Gastrocnemius medialis (tissue), 4 donors: Measurements from ENCODE around the gene LPGAT1. TPM values are rescaled to one million over a fixed set of nuclear protein-coding genes. Genes with fewer than 3 reads are reported as not detected.

Source experiments
- ATAC-seq, 2 donors: fragments of 150-250 bp; one replicate each; pipeline ENCODE4 v1.9.1; 2016
- DNase-seq, 2 donors: peaks; one replicate each; pipeline ENCODE4 v3.0.0-alpha.2; 2019
- H3K27ac ChIP-seq, 4 donors: fragments of 200-600 bp; sonication (generic); 1 replicate in 1 of 4; 2 replicates in 3 of 4; pipeline ENCODE4 v1.5.1; 2016 to 2018; ENCODE audit warnings: mild to moderate bottlenecking in 2 of 4, moderate library complexity in 1 of 4
- H3K27me3 ChIP-seq, 3 donors: fragments of 200-600 bp; sonication (generic) in 2 of 3; 1 replicate in 1 of 3; 2 replicates in 2 of 3; pipeline versions ENCODE4 v1.5.1 to v1.6.0; 2016 to 2019; ENCODE audit warnings: mild to moderate bottlenecking in 1 of 3, moderate library complexity in 1 of 3
- H3K36me3 ChIP-seq, 2 donors: fragments of 200-600 bp; sonication (generic) in 1 of 2; one replicate each; pipeline ENCODE4 v1.5.1; 2017 to 2018
- H3K4me1 ChIP-seq, 2 donors: fragments of 200-600 bp; sonication (generic) in 1 of 2; one replicate each; pipeline ENCODE4 v1.5.1; 2016 to 2017; ENCODE audit warnings: mild to moderate bottlenecking in 2 of 2
- H3K4me3 ChIP-seq, 4 donors: fragments of 200-600 bp; sonication (generic) in 3 of 4; 1 replicate in 1 of 4; 2 replicates in 3 of 4; pipeline ENCODE4 v1.5.1; 2016 to 2019; ENCODE audit warnings: mild to moderate bottlenecking in 2 of 4
- H3K9me3 ChIP-seq, 3 donors: fragments of 200-600 bp; sonication (generic) in 2 of 3; 1 replicate in 1 of 3; 2 replicates in 2 of 3; pipeline ENCODE4 v1.5.1; 2016 to 2019
- POLR2A ChIP-seq, 2 donors: fragments of 450-650 bp; IDR thresholded peaks; one replicate each; pipeline ENCODE4 v1.6.1; 2017; ENCODE audit warnings: antibody characterized with exemption in 2 of 2, mild to moderate bottlenecking in 2 of 2, moderate library complexity in 2 of 2
- in situ Hi-C, 4 donors: fragments of 200-750 bp; cut with MboI; loops; one replicate each; pipeline versions ENCODE4 v1.15.0 to v1.8.0; 2017; ENCODE audit warnings: low sequenced_read_pairs in 4 of 4
- intact Hi-C: fragments of 100-400 bp; cut with DNase I; formaldehyde crosslinking; loops from one replicate; pipeline ENCODE4 v1.15.1; 2023; ENCODE audit warnings: low total_unique reads
- total RNA-seq, 4 donors: library from RNA; depleted of rRNA; stranded (reverse); fragments of >200 nt; gene quantifications; one replicate each; pipeline versions ENCODE4 v1.1.0 to v1.2.3, GENCODE V29; 2016
- TF ChIP-seq, protein P1 (sequence below), 5 experiments: fragments of 450-650 bp in 3 of 5; fragments of 200-600 bp in 2 of 5; sonication (generic) in 2 of 5; IDR thresholded peaks in 4 of 5; conservative IDR thresholded peaks in 1 of 5; 1 replicate in 4 of 5; 2 replicates in 1 of 5; pipeline ENCODE4 v1.5.1; 2016 to 2019; ENCODE audit warnings: antibody characterized with exemption in 5 of 5, mild to moderate bottlenecking in 3 of 5, moderate library complexity in 3 of 5

Gene LPGAT1
- total RNA-seq, 4 donors from 2014 or later: 11.2 to 51.4 (median 21.5) TPM

DNA sequence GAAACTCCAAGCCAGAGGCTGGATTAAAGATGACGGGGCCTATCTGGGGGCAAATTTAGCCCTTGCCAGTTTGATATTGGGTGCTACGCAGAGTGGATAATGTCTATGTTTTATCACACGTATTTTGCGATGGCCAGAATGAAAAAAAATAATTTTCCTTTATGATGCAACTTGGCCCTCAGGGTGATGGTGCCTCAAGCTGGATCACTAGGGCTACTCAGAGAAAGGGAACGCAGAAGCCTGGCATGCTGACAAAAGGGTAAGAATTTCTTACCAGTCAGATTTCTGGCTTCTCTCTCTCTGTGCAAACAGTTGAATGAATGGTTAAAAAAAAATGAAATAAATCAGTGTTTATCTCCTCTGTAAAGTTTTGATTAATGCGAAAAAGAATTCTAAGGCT, 122.6 kb downstream of the LPGAT1 start:
- no peaks in the 10 kb centered on the region for H3K36me3 ChIP-seq
- no peaks in the 10 kb centered on the region for H3K4me1 ChIP-seq
- H3K9me3 ChIP-seq: no peaks in the 10 kb centered on the region
- no peak for TF ChIP-seq POLR2A (IDR thresholded peaks at IDR 0.05)
- TF ChIP-seq, protein P1, sequence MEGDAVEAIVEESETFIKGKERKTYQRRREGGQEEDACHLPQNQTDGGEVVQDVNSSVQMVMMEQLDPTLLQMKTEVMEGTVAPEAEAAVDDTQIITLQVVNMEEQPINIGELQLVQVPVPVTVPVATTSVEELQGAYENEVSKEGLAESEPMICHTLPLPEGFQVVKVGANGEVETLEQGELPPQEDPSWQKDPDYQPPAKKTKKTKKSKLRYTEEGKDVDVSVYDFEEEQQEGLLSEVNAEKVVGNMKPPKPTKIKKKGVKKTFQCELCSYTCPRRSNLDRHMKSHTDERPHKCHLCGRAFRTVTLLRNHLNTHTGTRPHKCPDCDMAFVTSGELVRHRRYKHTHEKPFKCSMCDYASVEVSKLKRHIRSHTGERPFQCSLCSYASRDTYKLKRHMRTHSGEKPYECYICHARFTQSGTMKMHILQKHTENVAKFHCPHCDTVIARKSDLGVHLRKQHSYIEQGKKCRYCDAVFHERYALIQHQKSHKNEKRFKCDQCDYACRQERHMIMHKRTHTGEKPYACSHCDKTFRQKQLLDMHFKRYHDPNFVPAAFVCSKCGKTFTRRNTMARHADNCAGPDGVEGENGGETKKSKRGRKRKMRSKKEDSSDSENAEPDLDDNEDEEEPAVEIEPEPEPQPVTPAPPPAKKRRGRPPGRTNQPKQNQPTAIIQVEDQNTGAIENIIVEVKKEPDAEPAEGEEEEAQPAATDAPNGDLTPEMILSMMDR (IDR thresholded peaks at IDR 0.05 in 4 of 5, conservative IDR thresholded peaks at IDR 0.05 in 1 of 5): no peak
- no peak overlapping the region for H3K27ac ChIP-seq
- DNase-seq (no peak), ATAC-seq (no peak)
- intact Hi-C loops (no loop called here), in situ Hi-C loops (no loop called here)
- no peaks in the 10 kb centered on the region for H3K27me3 ChIP-seq
- H3K4me3 ChIP-seq: no peak overlapping the region

DNA sequence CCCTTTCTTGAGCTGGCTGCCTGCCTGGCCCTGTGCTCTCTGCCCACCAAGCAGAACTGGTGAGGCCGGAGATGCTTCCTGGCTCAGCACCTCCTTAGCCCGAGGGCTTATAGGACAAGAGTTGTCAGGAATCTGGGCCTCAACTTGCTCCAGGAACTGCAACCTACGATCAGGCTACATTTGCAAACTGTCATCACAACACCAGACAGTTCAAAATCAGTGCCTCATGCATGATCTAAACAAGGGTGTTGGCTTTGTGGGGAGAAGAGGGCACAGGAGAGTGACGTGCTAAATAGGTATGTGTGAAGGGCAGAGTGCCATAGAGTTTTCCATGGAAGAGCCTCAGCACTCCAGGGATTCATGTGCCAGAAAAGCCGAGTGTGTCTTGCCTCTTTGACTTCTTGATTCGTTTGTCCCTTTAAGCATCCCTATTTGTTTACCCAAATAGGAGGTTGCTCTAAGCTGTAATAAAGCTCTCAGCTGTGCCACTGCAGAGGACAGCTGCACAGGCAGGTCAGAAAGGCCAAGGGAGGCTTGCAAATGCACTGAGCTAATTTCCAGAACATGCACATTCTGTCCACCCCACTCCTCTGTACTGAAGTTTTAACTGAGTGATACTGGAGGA, 125.0 kb downstream of the LPGAT1 start:
- Histone ChIP-seq H3K4me3 (no peak overlapping the region), H3K27me3 (no peaks in the 10 kb centered on the region), H3K9me3 (no peaks in the 10 kb centered on the region), H3K36me3 (no peaks in the 10 kb centered on the region), H3K27ac (no peak overlapping the region), H3K4me1 (no peaks in the 10 kb centered on the region)
- no peak for TF ChIP-seq POLR2A (IDR thresholded peaks at IDR 0.05)
- TF ChIP-seq, protein P1 (IDR thresholded peaks at IDR 0.05 in 4 of 5, conservative IDR thresholded peaks at IDR 0.05 in 1 of 5): no peak
- in situ Hi-C loops (no loop called here), intact Hi-C loops (no loop called here)
- DNase-seq (no peak), ATAC-seq (no peak)

DNA sequence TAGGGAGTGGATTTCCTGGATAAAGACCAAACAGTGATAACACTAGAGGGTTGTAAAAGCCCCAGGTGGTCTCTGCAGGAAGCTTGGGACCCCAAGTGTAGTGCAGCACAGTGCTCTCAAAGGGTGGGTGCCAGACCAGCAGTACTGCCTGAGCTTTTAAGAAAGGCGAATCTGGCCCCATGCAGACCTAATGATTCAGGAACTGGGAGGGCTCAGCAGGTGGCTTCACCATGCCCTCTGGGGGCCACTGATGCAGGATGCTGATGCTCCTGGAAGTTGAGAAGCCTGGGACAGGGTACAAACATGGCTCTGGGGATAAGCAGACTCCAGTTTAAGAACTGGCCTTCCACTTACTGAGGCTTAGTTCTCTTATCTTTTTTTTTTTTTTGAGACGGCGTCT, 126.0 kb downstream of the LPGAT1 start:
- H3K9me3 ChIP-seq: no peaks in the 10 kb centered on the region
- H3K36me3 ChIP-seq: no peaks in the 10 kb centered on the region
- no peaks in the 10 kb centered on the region for H3K27me3 ChIP-seq
- no peak overlapping the region for H3K27ac ChIP-seq
- intact Hi-C loops: no loop called here
- no peak for ATAC-seq
- no peak for DNase-seq
- in situ Hi-C loops: no loop called here
- H3K4me1 ChIP-seq: no peaks in the 10 kb centered on the region
- no peak overlapping the region for H3K4me3 ChIP-seq
- TF ChIP-seq POLR2A (IDR thresholded peaks at IDR 0.05): no peak
- TF ChIP-seq, protein P1 (IDR thresholded peaks at IDR 0.05 in 4 of 5, conservative IDR thresholded peaks at IDR 0.05 in 1 of 5): no peak

DNA sequence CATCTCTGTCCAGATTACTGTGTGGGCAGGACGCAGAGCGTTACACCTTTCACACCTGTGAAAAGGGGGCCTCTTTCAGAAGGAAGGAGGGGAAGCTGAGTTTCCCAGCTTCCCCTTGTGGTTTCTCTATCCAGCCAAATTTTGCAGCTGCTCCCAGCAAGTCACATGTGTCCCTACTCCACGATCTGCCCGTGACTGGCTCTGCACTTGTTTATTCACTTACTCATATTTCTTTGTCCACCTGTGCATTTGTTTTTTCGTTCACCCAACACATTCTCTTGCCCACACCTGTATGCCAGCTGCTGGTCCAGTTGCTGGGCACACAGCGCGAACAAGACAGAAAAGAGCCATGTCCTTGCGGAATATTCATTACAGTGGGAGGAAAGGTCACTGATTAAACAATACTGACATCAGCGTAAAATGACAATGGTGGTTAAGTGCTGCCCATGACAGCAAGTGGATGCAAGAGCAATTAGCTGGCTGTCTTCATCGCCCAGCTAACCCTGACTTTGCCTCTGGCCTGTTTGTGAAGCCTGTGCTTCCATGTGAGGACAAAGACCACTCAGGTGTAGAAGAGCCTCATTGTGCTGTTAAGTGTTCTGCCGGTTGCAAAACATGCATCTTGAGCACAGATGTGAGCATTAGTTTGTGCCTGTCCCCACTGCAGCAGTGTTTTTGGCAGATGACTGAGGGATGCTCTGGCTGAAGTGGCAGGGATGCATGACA, 126.6 kb downstream of the LPGAT1 start:
- Histone ChIP-seq H3K36me3 (no peaks in the 10 kb centered on the region), H3K27ac (no peak overlapping the region), H3K4me1 (no peaks in the 10 kb centered on the region), H3K9me3 (no peaks in the 10 kb centered on the region), H3K27me3 (no peaks in the 10 kb centered on the region), H3K4me3 (no peak overlapping the region)
- in situ Hi-C loops: no loop called here
- TF ChIP-seq POLR2A (IDR thresholded peaks at IDR 0.05): no peak
- TF ChIP-seq, protein P1 (IDR thresholded peaks at IDR 0.05 in 4 of 5, conservative IDR thresholded peaks at IDR 0.05 in 1 of 5): no peak
- no peak for DNase-seq
- no peak for ATAC-seq
- intact Hi-C loops: no loop called here
